ENCODE data around the gene TMEM35A.
"Not testable (repeated sequence)": the region's sequence is repeated elsewhere in the genome, so short reads cannot be mapped to it uniquely, and the experiment has no call there.

The TMEM35A gene, protein sequence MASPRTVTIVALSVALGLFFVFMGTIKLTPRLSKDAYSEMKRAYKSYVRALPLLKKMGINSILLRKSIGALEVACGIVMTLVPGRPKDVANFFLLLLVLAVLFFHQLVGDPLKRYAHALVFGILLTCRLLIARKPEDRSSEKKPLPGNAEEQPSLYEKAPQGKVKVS

GRCh38 chrX:101078716-101079598 lies at the start of gene TMEM35A:
Gene TMEM35A (plus strand): TSS chrX:101078879. CDS start chrX:101079003, 124 bp downstream.
- no peak for DNase-seq (ENCODE audit: low read depth)

GRCh38 chrX:101029665-101030064 lies 49.0 kb upstream of the TMEM35A start:
- DNase-seq (ENCODE audit: low read depth): no peak

DNA sequence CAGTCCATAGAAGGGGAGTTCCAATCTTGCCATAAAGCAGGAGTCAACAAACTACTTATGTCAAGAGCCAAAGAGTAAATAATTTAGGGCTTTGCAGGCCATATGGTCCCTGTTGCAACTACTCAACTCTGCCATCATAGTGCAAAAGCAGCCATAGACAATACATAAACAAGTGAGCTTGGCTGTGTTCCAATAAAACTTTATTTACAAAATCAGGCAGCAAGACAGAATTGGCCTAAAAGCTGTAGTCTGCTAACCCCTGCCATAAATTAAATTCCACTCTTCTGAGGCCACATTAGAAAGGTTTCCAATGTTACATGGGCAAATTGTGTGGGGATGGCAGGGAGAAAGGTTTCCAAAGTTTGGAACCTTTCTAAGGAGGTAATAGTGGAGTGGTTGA lies 41.4 kb upstream of the TMEM35A start:
- no peak for DNase-seq (ENCODE audit: low read depth)

GRCh38 chrX:101040197-101040596 lies 38.5 kb upstream of the TMEM35A start:
- no peak for DNase-seq (ENCODE audit: low read depth)

DNA sequence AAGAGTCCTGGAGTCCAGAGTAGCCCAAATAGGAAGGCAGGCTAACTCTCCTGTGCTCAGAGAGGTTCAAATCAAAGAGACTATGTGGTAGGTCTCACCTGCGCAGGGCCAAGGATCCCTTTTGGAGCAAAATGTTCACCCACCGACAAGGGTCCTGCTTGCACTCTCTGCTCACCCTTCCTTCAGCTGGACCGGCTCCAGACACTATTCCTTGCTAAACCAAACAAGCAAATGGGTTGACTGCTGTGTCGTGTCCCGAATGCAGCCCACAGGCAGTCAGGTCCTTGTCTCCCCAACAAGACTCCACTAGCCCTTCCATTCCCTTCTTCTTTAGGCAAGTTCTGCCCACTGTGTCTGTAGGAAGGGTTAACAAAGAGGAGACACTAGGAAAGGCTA lies 27.5 kb upstream of the TMEM35A start:
- DNase-seq (ENCODE audit: low read depth): no peak

- DNase-seq (ENCODE audit: low read depth): peak; percentile 63
These were observed 27.0 kb upstream of the TMEM35A start, which contains the start of gene TRMT2B for GRCh38 chrX:101051549-101052302. Gene TRMT2B (minus strand): TSS chrX:101052111. CDS start chrX:101042289, 9,822 bp downstream.

- DNase-seq (ENCODE audit: low read depth): not testable (repeated sequence)
These were observed 22.1 kb upstream of the TMEM35A start for GRCh38 chrX:101056551-101056950.

GRCh38 chrX:101057093-101057714 lies 21.5 kb upstream of the TMEM35A start:
- DNase-seq (ENCODE audit: low read depth): no peak

- no peak for DNase-seq (ENCODE audit: low read depth)
These were observed 16.5 kb upstream of the TMEM35A start for GRCh38 chrX:101062176-101062575.

GRCh38 chrX:101071582-101071981 lies 7.1 kb upstream of the TMEM35A start:
- DNase-seq (ENCODE audit: low read depth): no peak

- no peak for DNase-seq (ENCODE audit: low read depth)
These were observed 1.1 kb downstream of the TMEM35A start for GRCh38 chrX:101079736-101080270.

DNA sequence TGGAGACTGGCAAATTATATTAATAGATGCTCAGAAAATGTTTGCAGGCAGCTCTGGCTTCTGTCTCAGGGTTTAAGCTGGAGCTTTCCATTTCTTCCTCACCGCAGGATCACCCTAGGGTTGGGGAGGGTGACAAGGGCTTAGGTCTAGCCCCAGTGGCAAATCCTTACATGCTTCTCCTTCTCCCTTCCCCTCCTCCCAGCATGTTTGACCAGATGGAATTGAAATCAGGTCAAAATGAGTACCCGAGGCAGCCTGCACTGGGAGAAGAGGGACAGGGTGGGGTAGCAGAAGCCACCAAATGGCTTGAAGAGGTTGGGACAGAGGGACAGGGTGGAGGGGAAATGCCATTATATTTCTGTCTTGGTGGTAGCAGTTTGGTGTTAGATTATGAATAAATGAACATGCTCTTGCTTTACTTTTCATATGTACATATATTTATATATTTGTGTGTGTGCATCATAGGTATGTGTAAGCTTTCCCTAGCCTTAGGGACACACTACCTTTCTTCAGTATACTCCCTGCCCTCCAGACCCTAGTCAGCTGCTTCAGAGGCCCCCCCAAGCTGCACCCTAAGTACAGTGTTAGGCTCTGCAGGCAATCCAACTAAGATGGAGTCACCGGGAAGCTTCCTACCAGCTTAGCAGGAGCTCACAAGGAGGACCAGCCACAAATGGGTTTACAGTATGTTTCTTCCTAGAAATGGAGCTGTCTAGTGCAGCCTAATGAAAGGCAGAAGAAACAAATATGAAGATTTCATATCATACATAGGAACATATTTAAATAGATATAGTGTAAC lies 1.8 kb downstream of the TMEM35A start:
- DNase-seq (ENCODE audit: low read depth): no peak

- no peak for DNase-seq (ENCODE audit: low read depth)
These were observed 2.6 kb downstream of the TMEM35A start for GRCh38 chrX:101081231-101081630.

GRCh38 chrX:101091817-101092216 lies 13.1 kb downstream of the TMEM35A start:
- DNase-seq (ENCODE audit: low read depth): no peak

GRCh38 chrX:101097546-101098453 lies 19.1 kb downstream of the TMEM35A start, which contains the start of gene CENPI:
Gene CENPI (plus strand): TSS chrX:101098204. CDS start chrX:101101071, 2,867 bp downstream.
- peak; percentile 84 for DNase-seq (ENCODE audit: low read depth)

GRCh38 chrX:101108284-101108683 lies 29.6 kb downstream of the TMEM35A start:
- DNase-seq (ENCODE audit: low read depth): no peak

GRCh38 chrX:101117701-101118100 lies 39.0 kb downstream of the TMEM35A start:
- no peak for DNase-seq (ENCODE audit: low read depth)

- DNase-seq (ENCODE audit: low read depth): no peak
These were observed 57.6 kb downstream of the TMEM35A start for GRCh38 chrX:101136235-101136634.
